Astrocyte (in vitro differentiated cells and primary cell): Measurements from ENCODE around the gene INPP5K. TPM values are rescaled to one million over a fixed set of nuclear protein-coding genes. Genes with fewer than 3 reads are reported as not detected.
"Not testable (repeated sequence)": the region's sequence is repeated elsewhere in the genome, so short reads cannot be mapped to it uniquely, and the experiment has no call there.

Experiments
- DNase-seq: peaks from one replicate; pipeline ENCODE4 v3.0.0-alpha.2; 2010; ENCODE audit warnings: low read depth
- FAIRE-seq: peaks from 2 replicates; lab custom pipeline; 2011; peaks lifted over from hg19 to GRCh38; lab: Jason Lieb, UNC
- H2AFZ ChIP-seq: 2 replicates; pipeline ENCODE4 v1.6.0; 2012; ENCODE audit warnings: low read depth, low read length, inconsistent platforms
- H3K27ac ChIP-seq: 2 replicates; pipeline ENCODE4 v1.5.1; 2011; ENCODE audit warnings: low read depth, low read length, inconsistent platforms
- H3K27me3 ChIP-seq: 2 replicates; pipeline ENCODE4 v1.6.0; 2011; ENCODE audit warnings: low read length, inconsistent platforms; ENCODE audit not compliant: insufficient read depth
- H3K36me3 ChIP-seq: 2 replicates; pipeline ENCODE4 v1.5.1; 2011; ENCODE audit warnings: low read length, inconsistent platforms; ENCODE audit not compliant: insufficient read depth
- H3K4me1 ChIP-seq: 2 replicates; pipeline ENCODE4 v1.5.1; 2011; ENCODE audit warnings: low read length, inconsistent platforms; ENCODE audit not compliant: insufficient read depth
- H3K4me2 ChIP-seq: 2 replicates; pipeline ENCODE4 v1.6.0; 2012; ENCODE audit warnings: low read length, inconsistent platforms
- H3K4me3 ChIP-seq: 2 replicates; pipeline ENCODE4 v1.5.1; 2011; ENCODE audit warnings: low read depth, mild to moderate bottlenecking, low read length, inconsistent platforms; ENCODE audit not compliant: insufficient read depth
- H3K79me2 ChIP-seq: 2 replicates; pipeline ENCODE4 v1.6.0; 2012; ENCODE audit warnings: mild to moderate bottlenecking, low read length, inconsistent platforms; ENCODE audit not compliant: insufficient read depth
- H3K9ac ChIP-seq: 2 replicates; pipeline ENCODE4 v1.6.0; 2012; ENCODE audit warnings: mild to moderate bottlenecking, low read length, inconsistent platforms
- H3K9me3 ChIP-seq: 2 replicates; pipeline ENCODE4 v1.5.1; 2012; ENCODE audit warnings: low read depth, mild to moderate bottlenecking, low read length, inconsistent platforms; ENCODE audit not compliant: insufficient read depth
- H4K20me1 ChIP-seq: 2 replicates; pipeline ENCODE4 v1.6.0; 2012; ENCODE audit warnings: low read length, inconsistent platforms; ENCODE audit not compliant: insufficient read depth
- H3K27ac Mint-ChIP-seq: one replicate; pipeline ENCODE4 v1.8.0; 2021; ENCODE audit warnings: mild to moderate bottlenecking, mixed read lengths; ENCODE audit not compliant: unreplicated experiment
- H3K27me3 Mint-ChIP-seq: one replicate; pipeline ENCODE4 v1.8.0; 2021; ENCODE audit warnings: low read depth, mixed read lengths; ENCODE audit not compliant: unreplicated experiment
- H3K36me3 Mint-ChIP-seq: one replicate; pipeline ENCODE4 v1.8.0; 2021; ENCODE audit warnings: low read depth, mixed read lengths; ENCODE audit not compliant: unreplicated experiment
- H3K4me1 Mint-ChIP-seq: one replicate; pipeline ENCODE4 v1.8.0; 2021; ENCODE audit warnings: low read depth, mixed read lengths; ENCODE audit not compliant: unreplicated experiment
- H3K4me3 Mint-ChIP-seq: one replicate; pipeline ENCODE4 v1.8.0; 2021; ENCODE audit warnings: mild to moderate bottlenecking, moderate library complexity, mixed read lengths; ENCODE audit not compliant: unreplicated experiment
- H3K9me3 Mint-ChIP-seq: one replicate; pipeline ENCODE4 v1.8.0; 2021; ENCODE audit warnings: mild to moderate bottlenecking, mixed read lengths; ENCODE audit not compliant: unreplicated experiment
- CTCF ChIP-seq: IDR thresholded peaks from 2 replicates; pipeline ENCODE4 v1.5.1; 2011; ENCODE audit warnings: low read depth, mild to moderate bottlenecking, inconsistent platforms, low read length, moderate library complexity; ENCODE audit not compliant: insufficient read depth
- EZH2 ChIP-seq: IDR thresholded peaks from 2 replicates; pipeline ENCODE4 v1.6.1; 2012; ENCODE audit warnings: mild to moderate bottlenecking, low read length, inconsistent platforms; ENCODE audit not compliant: insufficient read depth
- total RNA-seq: library from RNA; stranded (reverse); gene quantifications from 2 replicates; pipeline ENCODE4 v1.2.1, GENCODE V29; 2021

The INPP5K gene
- total RNA-seq, 1 donor from 2014 or later: 26.7 TPM

- no peak for TF ChIP-seq EZH2
- H3K4me3 ChIP-seq: peak overlapping the region; percentile 88
- no peak for FAIRE-seq
- H3K4me1 ChIP-seq: peaks cover 14% of the 10 kb centered on the region
- no peak overlapping the region for H2AFZ ChIP-seq
- no peaks in the 10 kb centered on the region for H3K36me3 ChIP-seq
- H3K9ac ChIP-seq: peak overlapping the region; percentile 97
- no peak for DNase-seq
- no peaks in the 10 kb centered on the region for H3K27me3 ChIP-seq
- Mint-ChIP-seq H3K4me3 (peak overlapping the region; percentile 96), H3K27me3 (no peaks in the 10 kb centered on the region), H3K9me3 (no peaks in the 10 kb centered on the region), H3K4me1 (peaks cover 19% of the 10 kb centered on the region), H3K36me3 (peaks cover 14% of the 10 kb centered on the region), H3K27ac (peak overlapping the region; percentile 98)
- peak overlapping the region; percentile 97 for H3K4me2 ChIP-seq
- H3K9me3 ChIP-seq: no peaks in the 10 kb centered on the region
- peaks cover 60% of the 10 kb centered on the region for H4K20me1 ChIP-seq
- H3K79me2 ChIP-seq: peaks cover 64% of the 10 kb centered on the region
- H3K27ac ChIP-seq: peak overlapping the region; percentile 95
Observed at GRCh38 chr17:1454541-1454940, 61.9 kb downstream of the INPP5K start.

GRCh38 chr17:1453694-1454093, 62.7 kb downstream of the INPP5K start:
- H3K4me1 Mint-ChIP-seq: peaks cover 19% of the 10 kb centered on the region
- peaks cover 68% of the 10 kb centered on the region for H4K20me1 ChIP-seq

GRCh38 chr17:1452836-1453235, 63.6 kb downstream of the INPP5K start:
- Histone ChIP-seq H2AFZ (no peak overlapping the region), H3K4me2 (peak overlapping the region; percentile 20), H3K79me2 (peaks cover 82% of the 10 kb centered on the region), H3K4me1 (peaks cover 14% of the 10 kb centered on the region), H3K27me3 (no peaks in the 10 kb centered on the region), H3K4me3 (no peak overlapping the region), H3K9ac (no peak overlapping the region), H3K36me3 (no peaks in the 10 kb centered on the region), H4K20me1 (peaks cover 77% of the 10 kb centered on the region), H3K9me3 (no peaks in the 10 kb centered on the region), H3K27ac (no peak overlapping the region)
- no peak for FAIRE-seq
- TF ChIP-seq EZH2 (no peak), CTCF (no peak)
- Mint-ChIP-seq H3K9me3 (no peaks in the 10 kb centered on the region), H3K4me1 (peaks cover 19% of the 10 kb centered on the region), H3K36me3 (peaks cover 14% of the 10 kb centered on the region), H3K4me3 (peak overlapping the region; percentile 76), H3K27me3 (no peaks in the 10 kb centered on the region), H3K27ac (no peak overlapping the region)
- no peak for DNase-seq

More at GRCh38 chr17:1453694-1454093, 62.7 kb downstream of the INPP5K start:
- FAIRE-seq, H3K27me3 Mint-ChIP-seq, H3K27ac ChIP-seq, DNase-seq, H2AFZ ChIP-seq, H3K9me3 ChIP-seq, H3K27me3 ChIP-seq, H3K4me3 ChIP-seq, H3K27ac Mint-ChIP-seq, H3K9ac ChIP-seq, H3K36me3 ChIP-seq, H3K9me3 Mint-ChIP-seq: not testable (repeated sequence)
- Histone ChIP-seq H3K4me2 (peak overlapping the region; percentile 10), H3K79me2 (peaks cover 73% of the 10 kb centered on the region), H3K4me1 (peaks cover 14% of the 10 kb centered on the region)
- Mint-ChIP-seq H3K36me3 (peaks cover 14% of the 10 kb centered on the region), H3K4me3 (peak overlapping the region; percentile 76)

GRCh38 chr17:1450261-1450660, 66.2 kb downstream of the INPP5K start:
- H4K20me1 ChIP-seq: peaks cover 96% of the 10 kb centered on the region
- H3K27ac Mint-ChIP-seq, H3K9ac ChIP-seq, H3K27me3 ChIP-seq, H3K4me3 ChIP-seq, H3K4me2 ChIP-seq, H2AFZ ChIP-seq, H3K9me3 Mint-ChIP-seq, H3K4me1 ChIP-seq, H3K4me3 Mint-ChIP-seq, H3K27me3 Mint-ChIP-seq, H3K9me3 ChIP-seq, H3K27ac ChIP-seq, DNase-seq, H3K36me3 ChIP-seq, FAIRE-seq: not testable (repeated sequence)
- Mint-ChIP-seq H3K4me1 (peaks cover 31% of the 10 kb centered on the region), H3K36me3 (peaks cover 19% of the 10 kb centered on the region)
- H3K79me2 ChIP-seq: peaks cover 100% of the 10 kb centered on the region
